ENCODE measurements around the gene PECR. TPM values are rescaled to one million over a fixed set of nuclear protein-coding genes. Genes with fewer than 3 reads are reported as not detected.
A peak's percentile ranks its signal among the peaks of the same experiment; 100 is the strongest.

The PECR gene
- total and polyA plus RNA-seq, 2 of the 13 experiments (the other 11 are each of a cell fraction or from before 2014, with no cell fraction given): 151 to 153 TPM

- TF ChIP-seq ZSCAN20 (CRISPR knock-in tag; IDR thresholded peaks at IDR 0.05; ENCODE audit: borderline replicate concordance) (no peak), CREB1 (IDR thresholded peaks at IDR 0.05) (no peak), CREB1 (CRISPR knock-in tag; IDR thresholded peaks at IDR 0.05) (no peak), DNMT1 (CRISPR knock-in tag; IDR thresholded peaks at IDR 0.05) (no peak), TFDP1 (CRISPR knock-in tag; IDR thresholded peaks at IDR 0.05; ENCODE audit: borderline replicate concordance) (no peak), HNF1A (IDR thresholded peaks at IDR 0.05; ENCODE audit: low read depth) (no peak), HNF1A (CRISPR knock-in tag; IDR thresholded peaks at IDR 0.05; ENCODE audit: borderline replicate concordance) (no peak), ZNF549 (CRISPR knock-in tag; IDR thresholded peaks at IDR 0.05) (no peak), CENPBD1 (CRISPR knock-in tag; IDR thresholded peaks at IDR 0.05; ENCODE audit: borderline replicate concordance, low read depth) (no peak), ASH2L (IDR thresholded peaks at IDR 0.05; ENCODE audit: insufficient read length, low read depth, low read length) (peak; percentile 41), HOXA7 (CRISPR knock-in tag; IDR thresholded peaks at IDR 0.05) (0 out of 2 replicates have a peak, but pooled peaks have one; percentile 5), KLF6 (CRISPR knock-in tag; IDR thresholded peaks at IDR 0.05) (no peak), ESRRA (CRISPR knock-in tag; IDR thresholded peaks at IDR 0.05; ENCODE audit: low read depth) (no peak), TCF7 (IDR thresholded peaks at IDR 0.05; ENCODE audit: low read depth) (0 out of 2 replicates have a peak, but pooled peaks have one; percentile 15), ZBTB8A (CRISPR knock-in tag; IDR thresholded peaks at IDR 0.05; ENCODE audit: borderline replicate concordance, low read depth) (no peak), MATR3 (CRISPR knock-in tag; IDR thresholded peaks at IDR 0.05) (no peak), PHF20 (CRISPR knock-in tag; IDR thresholded peaks at IDR 0.05) (no peak), SMAD1 (CRISPR knock-in tag; IDR thresholded peaks at IDR 0.05; ENCODE audit: borderline replicate concordance, low read depth) (no peak), ZNF629 (CRISPR knock-in tag; conservative IDR thresholded peaks at IDR 0.05) (no peak), U2AF2 (IDR thresholded peaks at IDR 0.05; ENCODE audit: low read depth, low read length) (no peak), PBX2 (CRISPR knock-in tag; IDR thresholded peaks at IDR 0.05) (no peak), RBM22 (optimal IDR thresholded peaks at IDR 0.05; ENCODE audit: low read length) (no peak), THAP11 (CRISPR knock-in tag; IDR thresholded peaks at IDR 0.05) (no peak), MIER3 (CRISPR knock-in tag; IDR thresholded peaks at IDR 0.05; ENCODE audit: borderline replicate concordance) (no peak)
Measured at GRCh38 chr2:216082117-216082711, 605 bp upstream of the PECR start (continued).
